Measurements from ENCODE around the gene PLCH1.

The PLCH1 gene

DNA sequence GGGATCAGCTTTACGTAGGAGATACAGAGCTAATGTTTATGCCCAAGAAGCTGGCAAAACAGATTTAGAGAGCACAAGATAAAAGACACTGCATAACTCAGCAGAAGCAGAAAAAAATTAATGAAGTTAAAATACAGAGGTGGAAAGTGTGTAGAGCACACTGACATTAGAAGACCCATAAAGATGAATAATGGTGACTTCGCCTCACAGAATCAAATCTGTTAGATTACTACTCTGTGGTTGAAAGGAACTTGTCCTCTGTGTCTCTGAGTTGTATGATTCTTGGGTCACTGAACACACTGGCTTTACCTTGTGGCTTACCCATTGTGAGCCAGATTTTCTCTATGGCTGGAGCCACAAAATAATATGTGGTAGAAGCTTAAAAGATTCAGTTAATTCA lies 224.4 kb downstream of the PLCH1 start:
- no peak for DNase-seq

DNA sequence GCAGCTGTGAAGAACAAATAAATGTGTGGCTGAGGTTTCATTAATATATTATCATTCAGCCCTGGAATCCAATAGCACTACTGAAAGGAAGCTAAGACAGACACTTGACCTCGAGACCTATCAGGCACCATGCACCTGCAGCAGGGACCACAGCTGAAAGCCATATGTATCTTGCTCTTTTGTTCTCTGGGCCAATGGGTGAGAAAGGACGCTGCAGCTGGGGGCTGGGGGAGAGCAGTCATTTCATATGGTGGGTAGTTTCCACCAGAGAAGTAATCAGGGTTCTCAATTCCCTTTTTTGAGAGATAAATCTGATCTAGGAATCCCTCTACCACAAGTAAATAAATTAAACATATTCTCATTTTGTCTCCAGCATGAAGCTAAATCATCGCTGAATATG lies 225.8 kb downstream of the PLCH1 start:
- no peak for DNase-seq

DNA sequence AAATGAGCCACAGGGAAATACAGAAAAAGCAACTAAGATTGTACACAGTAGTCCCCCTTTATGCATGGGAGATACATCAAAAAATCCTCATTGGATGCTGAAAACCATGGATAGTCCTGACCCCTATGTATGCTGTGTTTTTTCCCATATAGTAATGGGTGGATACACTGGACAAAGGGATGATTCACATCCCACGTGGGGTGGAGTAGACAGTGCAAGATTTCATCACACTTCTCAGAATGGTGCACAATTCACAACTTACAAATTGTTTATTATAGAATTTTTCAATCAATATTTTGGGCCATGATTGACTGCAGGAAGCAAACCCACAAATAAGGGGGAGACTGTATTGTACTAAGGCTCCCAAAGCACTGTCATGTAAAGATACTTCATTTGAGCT lies 227.0 kb downstream of the PLCH1 start:
- DNase-seq = no peak

DNA sequence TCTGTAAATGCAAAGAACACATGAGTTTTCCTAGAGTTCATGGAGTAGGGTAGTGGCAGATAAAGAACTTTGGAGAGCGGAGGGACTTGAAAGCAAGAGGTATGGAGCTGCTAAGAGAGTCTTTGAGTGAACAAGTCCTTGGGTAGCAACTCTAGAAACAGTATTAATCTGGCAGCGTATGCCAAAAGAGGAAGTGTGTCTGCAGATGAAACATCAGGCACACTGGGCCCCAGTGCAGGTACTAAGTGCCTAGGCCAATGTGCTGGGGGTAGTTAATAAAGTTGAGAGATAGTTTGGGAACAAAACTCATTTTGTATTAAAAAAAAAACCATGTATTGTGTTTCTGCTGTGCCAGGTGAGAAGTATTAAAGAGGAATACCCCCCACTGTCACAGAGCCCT lies 228.4 kb downstream of the PLCH1 start:
- DNase-seq = no peak

DNA sequence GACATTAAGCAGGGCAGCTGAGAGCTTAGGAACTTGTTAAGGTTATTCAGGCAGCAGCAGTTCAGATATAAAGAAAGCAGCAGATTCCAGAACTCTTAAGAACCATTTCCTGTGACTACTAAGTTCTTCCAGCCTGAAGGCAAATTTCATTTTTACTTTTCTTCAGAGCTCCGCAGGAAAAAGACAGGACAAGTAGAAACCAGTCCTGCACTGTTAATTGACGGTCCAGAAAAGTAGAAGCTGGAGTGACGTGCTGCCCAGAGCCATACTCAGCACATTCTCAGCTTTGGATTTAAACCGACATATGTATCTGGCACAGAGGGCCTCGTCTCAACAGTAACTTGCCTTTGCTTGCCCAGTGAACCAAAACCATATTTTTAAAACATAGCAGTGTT lies 232.0 kb downstream of the PLCH1 start:
- DNase-seq = no peak

DNA sequence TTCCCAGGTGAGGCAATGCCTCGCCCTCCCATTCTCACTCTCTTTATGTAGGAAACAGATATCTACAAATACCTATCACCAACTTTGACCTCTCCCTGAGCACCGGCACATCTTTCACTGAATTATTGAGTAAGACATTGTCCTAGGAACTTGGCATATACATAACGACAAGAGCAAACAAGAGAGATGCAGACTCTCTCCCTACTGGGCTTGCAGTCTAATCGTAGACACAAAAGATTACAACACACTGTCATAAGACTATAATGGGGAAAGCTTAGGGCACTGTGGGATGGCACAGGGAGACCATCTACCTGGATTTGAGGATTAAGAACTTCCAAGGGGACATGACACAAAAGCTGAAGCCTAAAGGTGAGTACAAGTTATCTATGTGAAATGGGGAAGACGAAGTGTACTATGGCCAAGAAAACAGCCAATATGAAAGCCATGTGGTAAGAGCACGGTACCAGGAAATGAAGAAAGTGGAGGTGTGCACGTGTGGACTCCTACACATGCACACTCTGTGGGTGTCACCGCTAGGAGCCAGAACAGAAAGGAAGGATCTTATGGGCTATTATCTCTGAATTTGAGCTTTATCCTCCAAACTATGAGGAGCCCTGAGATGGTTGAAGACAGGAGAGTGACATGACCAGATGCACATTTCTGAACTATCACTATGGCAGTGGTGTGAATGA lies 232.6 kb downstream of the PLCH1 start:
- DNase-seq = no peak

DNA sequence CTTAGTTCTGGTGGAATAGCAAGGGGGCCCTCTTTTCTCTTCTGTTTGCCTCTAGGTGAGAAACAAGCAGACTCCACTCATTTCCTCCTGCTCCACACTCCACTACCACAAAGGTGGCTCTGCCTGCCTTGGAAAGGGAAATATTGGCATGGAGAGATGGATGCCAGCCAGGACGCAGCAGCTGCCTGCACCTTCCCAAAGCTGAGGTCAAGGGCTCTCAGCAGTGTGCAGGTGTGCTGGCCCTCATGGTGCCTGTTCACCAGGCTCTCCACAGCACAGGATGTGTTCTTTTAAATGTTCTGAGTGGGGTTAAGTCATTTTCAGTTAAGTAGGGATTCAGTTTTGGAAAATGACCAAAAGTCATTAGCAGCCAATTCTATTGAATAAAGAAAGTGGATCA lies 240.2 kb downstream of the PLCH1 start:
- no peak for DNase-seq

DNA sequence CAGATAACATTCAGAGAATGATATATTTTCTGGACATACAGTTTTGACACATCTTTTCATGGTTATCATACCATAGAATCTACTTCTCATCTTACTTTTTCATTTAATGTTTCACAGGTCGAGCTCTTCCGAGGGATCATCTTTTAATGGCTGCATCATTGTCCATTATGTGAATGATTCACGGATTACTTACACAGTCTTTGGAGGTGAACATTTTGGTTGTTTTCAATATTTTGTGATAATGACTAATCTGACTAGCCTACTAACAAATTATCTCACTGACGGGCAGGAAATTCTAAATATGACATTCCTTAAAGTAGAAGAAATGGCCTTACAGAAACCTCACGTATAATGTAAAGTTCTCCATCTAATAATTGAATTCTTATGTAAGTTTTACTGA lies 242.2 kb downstream of the PLCH1 start:
- no peak for DNase-seq

DNA sequence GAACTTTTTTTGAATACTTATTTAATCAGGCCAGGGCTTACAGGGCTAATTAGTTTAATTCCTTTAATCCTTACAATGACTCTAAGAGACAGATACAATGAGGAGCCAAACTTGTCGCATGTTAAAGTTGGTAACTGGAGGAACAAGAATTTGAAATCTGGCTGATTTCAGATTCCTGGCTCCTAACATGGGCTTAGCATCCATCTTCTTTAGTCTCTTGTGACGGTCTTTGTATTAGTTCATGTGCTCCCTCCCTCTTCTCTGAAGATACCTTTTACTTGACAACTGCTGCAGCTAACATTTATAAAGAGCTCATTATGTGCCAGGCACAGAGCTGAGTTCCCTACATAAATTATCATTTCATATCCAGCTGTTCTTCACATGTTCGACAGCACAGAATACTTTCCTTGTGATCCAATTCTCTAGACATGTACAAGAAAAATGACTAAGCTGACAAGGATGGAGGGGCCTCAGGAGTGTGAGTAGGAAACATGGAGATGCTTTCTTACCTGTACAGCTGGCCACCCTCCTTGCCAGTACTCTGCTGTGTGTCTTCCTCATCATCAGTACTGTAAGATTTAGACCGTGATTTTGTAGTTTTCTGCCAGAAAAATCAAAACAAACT lies 244.6 kb downstream of the PLCH1 start:
- no peak for DNase-seq

DNA sequence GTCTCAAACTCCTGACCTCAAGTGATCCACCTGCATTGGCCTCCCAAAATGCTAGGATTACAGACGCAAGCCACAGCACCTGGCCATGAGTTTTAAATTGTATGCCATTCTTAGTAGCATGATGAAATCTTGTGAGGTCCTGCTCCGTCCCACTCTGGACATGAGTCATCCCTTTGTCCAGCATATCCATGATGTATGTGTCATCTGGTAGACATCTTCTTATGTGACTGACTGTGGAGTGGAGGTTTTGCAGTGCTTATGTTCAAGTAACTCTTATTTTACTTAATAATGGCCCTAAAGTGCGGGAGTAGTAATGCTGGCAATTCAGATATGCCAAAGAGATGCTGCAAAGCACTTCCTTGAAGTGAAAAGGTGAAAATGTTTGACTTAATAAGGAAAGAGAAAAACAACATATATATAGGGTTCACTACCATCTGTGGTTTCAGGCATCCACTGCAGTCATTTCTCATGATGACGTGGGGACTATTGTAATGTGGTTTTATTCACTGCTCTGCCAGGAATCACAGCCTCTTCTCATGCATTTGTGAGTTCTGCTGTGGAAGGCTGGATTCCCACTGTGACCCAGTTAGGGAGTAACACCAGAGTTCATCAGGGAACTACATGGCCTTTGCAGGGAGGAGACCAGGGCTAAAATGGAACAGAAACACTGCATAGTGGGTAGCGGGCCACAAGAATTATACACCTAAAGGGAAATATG lies 246.8 kb downstream of the PLCH1 start:
- peak; percentile 1 for DNase-seq

DNA sequence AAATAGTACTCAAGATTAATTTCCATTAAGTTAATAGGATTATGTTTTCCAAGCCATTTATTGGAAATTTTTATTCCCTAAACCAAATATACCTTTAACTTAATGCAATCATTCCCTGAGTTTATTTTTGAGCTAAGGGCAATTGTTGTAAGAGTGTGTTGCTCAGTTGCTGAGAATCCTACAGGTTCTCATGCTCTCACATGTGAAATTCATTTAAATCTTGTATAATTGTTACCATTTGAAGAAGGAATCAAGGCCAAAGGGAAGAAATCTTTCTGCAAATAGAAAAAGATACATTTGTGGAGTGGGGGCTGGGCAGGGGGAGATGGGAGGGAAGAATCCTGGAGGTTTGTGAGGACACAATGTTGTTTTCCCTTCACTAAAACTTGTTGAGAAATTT lies 248.7 kb downstream of the PLCH1 start:
- DNase-seq = no peak

DNA sequence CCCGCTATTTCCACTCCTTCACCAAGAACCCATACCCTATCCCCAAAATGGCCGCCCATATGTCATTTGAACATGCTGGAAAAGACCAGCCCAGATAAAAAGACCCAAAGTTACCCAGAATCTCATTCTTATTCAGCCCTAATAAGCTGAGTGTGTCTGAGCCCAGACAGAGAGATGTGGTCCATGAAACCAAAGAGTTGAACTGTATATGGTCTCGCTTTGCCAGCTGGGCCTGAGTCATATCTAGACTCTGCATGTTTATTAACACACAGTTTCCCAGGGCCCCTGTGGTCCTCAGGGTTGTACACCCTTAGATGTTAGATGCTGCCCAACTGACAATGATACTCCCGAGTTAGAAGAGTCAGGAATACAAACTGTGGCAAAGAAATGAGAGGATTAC lies 249.5 kb downstream of the PLCH1 start:
- DNase-seq = no peak

DNA sequence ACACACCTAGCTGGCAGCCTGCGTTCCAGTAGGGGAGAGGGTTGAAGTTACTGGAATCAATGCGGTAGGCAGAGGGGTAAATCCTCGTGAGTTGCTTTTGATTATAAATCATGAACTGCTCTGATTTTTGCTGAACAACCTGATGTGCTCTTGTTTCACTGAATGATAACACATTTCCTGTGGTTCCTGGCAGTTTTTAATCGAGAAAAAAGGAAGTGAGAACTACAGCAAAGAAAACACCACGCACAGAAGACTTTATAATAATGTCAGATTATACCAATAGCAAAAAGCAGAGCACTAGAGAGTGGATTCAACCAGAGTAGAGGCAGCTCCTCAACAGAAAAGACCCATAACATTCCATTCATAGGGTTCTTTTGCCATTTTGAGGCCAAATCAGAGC lies 250.5 kb downstream of the PLCH1 start:
- no peak for DNase-seq

DNA sequence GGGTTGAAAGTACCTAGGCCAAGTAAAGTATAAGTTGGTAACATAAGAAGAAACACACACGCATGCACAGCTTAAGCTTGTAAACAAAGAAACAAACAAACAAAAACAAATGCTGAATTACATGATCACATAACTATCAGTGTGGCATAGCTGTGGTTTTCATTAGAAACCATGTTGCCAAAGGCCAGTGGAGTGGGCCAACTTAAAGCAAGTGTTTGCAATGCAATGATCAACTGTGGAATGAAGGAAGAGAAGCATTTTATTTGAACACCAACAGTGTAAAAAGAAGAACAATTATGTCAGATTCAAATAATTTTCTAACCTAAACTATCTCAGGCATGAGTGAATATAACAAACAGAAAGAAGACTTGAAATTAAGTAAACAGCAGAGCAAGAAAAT lies 252.0 kb downstream of the PLCH1 start:
- DNase-seq = no peak

DNA sequence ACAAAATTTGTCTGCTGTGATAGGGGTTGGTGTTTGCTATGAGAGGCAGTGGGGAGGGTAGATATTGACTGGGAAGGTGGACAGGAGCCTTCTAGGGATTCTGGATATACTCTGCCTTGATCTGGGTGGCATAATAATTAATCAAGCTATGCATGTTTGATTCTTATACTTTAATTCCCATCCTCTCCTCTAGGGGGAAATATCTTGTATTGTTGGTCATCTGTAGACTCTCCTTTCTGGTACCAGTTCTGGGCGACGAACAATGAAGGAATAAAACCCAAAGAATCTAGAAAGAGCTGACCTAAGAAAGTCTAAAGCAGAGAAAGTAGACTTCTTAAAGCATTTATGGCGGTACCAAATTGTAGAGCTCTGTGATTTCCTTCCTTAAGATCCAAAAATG lies 253.2 kb downstream of the PLCH1 start:
- DNase-seq = no peak

DNA sequence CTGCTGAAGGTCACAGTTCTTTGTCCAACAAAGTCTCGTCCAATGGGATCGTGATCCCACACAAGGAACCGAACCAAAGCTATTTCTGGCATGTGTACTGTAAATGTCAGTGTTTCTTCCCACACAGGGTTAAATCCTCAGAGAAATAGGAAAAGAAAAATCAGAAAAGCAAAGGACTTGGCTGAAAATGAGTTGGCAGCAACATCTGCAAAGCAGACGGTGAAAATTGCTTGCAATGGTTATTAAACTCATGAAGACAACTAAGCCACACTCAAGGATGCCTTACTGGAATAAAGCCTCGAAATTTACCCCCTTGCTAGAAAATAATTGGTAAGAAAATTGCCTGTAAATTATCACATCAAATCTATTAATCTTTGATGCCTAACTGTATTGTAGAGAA lies 256.2 kb downstream of the PLCH1 start:
- no peak for DNase-seq

DNA sequence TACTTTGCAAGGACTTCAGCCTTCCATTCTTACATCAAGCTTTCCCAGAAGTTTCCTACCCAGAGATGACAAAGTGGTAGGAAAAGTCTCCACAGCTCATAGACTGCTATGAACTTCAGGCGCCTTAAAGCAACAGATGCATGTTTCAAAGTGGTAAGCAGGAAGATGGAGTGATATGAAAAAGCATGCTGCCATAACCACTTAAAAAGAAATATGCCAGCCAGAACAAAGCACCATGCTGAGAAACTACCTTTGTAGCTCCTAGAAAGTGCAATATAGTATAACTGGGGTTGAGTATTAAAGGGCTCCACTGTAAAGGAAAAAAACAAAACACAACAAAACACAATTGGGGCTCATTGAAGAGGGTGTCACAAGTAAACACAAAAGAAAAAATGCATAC lies 259.0 kb downstream of the PLCH1 start:
- DNase-seq = no peak

DNA sequence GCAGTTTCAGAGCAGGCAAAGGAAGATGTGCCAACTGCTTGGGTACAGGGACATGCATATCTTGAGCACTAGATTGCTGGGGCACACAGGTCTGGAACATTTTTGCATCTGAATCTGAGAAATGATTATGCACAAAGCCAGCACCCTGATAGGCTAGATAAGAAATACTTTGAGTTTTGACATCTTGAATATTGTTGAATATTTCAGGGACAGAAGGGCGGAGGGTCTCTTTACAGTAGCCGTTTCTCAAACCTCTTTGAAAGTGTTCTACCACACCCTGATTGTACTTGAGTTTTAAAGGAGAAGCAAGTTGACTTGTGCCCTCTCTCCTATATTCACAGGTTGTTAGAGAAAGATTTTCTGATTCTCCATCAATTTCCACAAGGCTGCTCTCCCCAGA lies 263.3 kb downstream of the PLCH1 start:
- no peak for DNase-seq

DNA sequence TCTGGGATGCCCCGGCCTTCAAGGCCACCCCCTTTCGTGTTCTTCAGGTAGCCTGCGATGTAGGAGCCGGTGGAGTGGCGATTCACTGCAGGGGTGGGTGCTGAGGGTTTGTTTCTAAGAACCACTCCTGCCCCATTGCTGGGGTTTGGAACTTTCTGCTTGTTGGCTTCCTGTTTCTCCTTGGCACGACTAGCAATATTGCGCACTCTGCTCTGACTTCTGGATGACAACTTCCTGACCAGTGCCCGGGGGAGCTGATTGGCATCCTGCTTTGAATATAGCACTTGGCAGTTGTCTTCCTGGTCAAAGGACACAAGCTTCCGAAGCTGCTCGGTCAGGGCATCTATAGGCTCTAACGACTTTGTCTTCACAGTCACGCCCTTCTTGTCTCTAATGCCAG lies 263.8 kb downstream of the PLCH1 start:
- DNase-seq = no peak

DNA sequence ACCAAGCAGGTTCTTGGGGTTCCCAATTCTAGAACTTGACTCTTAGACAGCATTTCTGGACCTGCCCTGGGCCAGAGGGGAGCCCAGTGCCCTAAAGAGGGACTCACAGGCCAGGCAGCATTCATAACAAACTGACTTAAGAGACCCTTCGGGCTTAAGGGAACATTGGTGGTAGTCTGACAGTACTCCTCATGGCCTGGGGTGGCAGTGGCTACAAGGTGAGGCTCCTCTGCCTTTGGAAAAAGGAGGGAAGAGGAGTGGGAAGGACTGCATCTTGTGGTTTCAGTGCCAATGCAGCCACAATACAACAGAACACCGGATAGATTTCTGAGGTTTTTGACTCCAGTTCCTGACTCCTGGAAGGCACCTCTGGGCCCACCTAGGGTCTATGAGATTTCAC lies 279.2 kb downstream of the PLCH1 start:
- no peak for DNase-seq

DNA sequence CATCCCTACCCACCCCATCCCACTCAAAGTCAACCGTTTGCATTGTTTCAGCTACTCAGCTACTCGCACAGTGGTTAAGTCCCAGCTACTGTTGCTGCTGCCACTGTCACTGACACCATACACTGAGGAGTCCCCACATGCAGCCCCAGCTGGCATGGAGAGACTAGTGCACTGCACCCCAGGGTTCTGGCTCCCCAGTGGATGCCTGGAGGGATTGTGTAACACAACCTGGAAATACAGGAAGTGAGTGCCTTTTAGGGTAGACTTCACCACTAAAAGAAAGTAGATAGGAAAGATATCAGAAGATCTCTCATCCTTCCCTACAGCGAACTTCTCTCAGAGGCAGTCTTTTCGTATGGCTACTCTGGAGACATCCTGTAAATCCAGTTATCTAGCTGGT lies 282.2 kb downstream of the PLCH1 start:
- DNase-seq = no peak

DNA sequence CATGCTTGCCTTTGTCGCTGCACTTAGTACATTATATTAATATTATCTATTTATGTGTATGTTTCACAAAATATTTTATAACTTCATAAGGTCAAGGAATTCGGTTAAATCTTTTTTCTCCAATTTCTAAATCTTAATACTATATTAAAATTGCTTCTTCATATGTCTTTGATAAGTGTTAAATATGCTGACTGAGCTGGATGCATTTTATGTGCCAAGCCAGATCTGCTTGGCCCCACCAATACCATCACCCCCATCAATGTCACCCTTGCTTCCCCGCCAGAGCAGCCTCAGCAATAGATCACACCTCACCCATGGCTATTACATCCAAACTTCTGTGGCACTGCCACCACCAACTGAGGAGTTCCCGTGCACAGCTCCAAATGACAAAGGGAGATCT lies 287.3 kb downstream of the PLCH1 start:
- no peak for DNase-seq

DNA sequence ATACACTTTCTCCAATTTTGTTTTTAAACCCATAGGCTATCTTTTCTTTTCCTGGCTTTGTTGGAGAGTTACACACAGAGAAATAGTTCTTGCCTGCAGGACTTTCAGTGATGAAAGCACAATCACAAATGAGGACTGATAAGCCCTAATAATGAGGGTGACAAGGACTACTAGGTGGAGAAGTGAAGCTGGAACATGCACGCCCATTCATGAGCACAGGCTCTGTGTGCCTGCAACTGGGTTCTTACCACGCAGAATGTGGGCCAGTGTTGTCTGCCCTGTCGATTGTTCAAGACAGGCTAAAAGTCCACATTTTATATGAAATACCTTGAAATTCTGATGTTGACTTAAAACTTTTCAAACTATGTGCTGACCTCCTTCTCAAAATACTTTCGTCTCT lies 289.1 kb downstream of the PLCH1 start:
- no peak for DNase-seq

DNA sequence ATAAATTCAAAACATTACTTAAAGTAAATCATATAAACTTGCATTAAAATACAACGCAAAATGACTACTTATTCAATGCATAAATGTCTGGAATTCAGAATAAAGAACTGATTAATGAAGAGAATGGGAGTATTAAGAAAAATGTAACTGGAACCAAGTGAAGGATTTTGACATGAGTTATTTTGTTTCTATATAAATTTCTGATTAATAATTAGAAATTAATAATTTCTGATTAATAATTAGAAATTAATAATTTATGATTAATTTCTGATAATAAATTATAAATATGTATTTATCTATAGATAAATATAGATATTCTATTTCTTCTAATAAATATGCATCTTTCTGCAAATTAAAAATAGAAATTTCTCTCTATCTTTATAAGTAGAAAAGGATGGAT lies 291.4 kb downstream of the PLCH1 start:
- no peak for DNase-seq
